Measurements from ENCODE around the gene ABCE1. TPM values are rescaled to one million over a fixed set of nuclear protein-coding genes. Genes with fewer than 3 reads are reported as not detected.

The ABCE1 gene
- total and polyA plus RNA-seq, 10 of the 15 experiments (the other 5 are each of a cell fraction or from before 2014, with no cell fraction given), result 75.9 to 172 (median 134) TPM

- ChIA-PET CTCF (interaction anchor here (0.9 kb wide), 1 partner anchor 71 kb away, joined by 3 read pairs; no protein-coding TSS in a partner anchor), SMC1A (ENCODE audit: uncharacterized antibody, unreplicated experiment) (interaction anchor here (0.9 to 3.2 kb wide), 5 partner anchors 9 to 145 kb away, joined by 3 to 15 read pairs (median 4); no protein-coding TSS in a partner anchor), RAD21 (ENCODE audit: unreplicated experiment) (no interaction called here), POLR2A (no interaction called here)
- Histone ChIP-seq H3K36me3 (ENCODE audit: control insufficient read depth in 2 of 2, insufficient read depth in 2 of 2, low read length in 1 of 2) (peaks cover 0 to 7% of the 10 kb centered on the region in 2 experiments; a peak in 2 of 4 replicates), H3K27ac (ENCODE audit: control insufficient read depth, insufficient read depth) (no peak overlapping the region), H3K4me2 (ENCODE audit: control insufficient read depth, insufficient read depth) (no peak overlapping the region), H3K9ac (ENCODE audit: control insufficient read depth, insufficient read depth, low read length) (no peak overlapping the region), H3K9me3 (replicated peaks; ENCODE audit: control insufficient read depth, insufficient read depth, low read length) (no peaks in the 10 kb centered on the region; the same call in 2 of the 3 replicates), H2AFZ (ENCODE audit: control insufficient read depth, low read depth, low read length) (no peak overlapping the region), H3K4me1 (ENCODE audit: control insufficient read depth, insufficient read depth, low read length) (0 out of 2 replicates have a peak, but pooled peaks cover 4% of the 10 kb centered on the region), H3K79me2 (ENCODE audit: control insufficient read depth, insufficient read depth, low read length) (no peaks in the 10 kb centered on the region), H3K4me3 (no peak overlapping the region), H3K27me3 (replicated peaks in 1 of 2; ENCODE audit: control insufficient read depth in 2 of 2, insufficient read depth in 2 of 2, low read length in 1 of 2) (no peaks in the 10 kb centered on the region), H4K20me1 (ENCODE audit: control insufficient read depth, insufficient read depth) (no peaks in the 10 kb centered on the region)
- FAIRE-seq, result no peak
- TF ChIP-seq ZNF217 (IDR thresholded peaks at IDR 0.05) (no peak), YY1 (IDR thresholded peaks at IDR 0.05; ENCODE audit: low read depth, low read length) (no peak), PRDM15 (CRISPR knock-in tag; IDR thresholded peaks at IDR 0.05) (no peak), CUX1 (IDR thresholded peaks at IDR 0.05; ENCODE audit: insufficient replicate concordance, low read depth, low read length) (no peak), CREM (IDR thresholded peaks at IDR 0.05; ENCODE audit: low read depth) (no peak), ZNF207 (IDR thresholded peaks at IDR 0.05; ENCODE audit: borderline replicate concordance) (no peak), SMAD5 (IDR thresholded peaks at IDR 0.05; ENCODE audit: low read depth) (no peak), ZBED1 (IDR thresholded peaks at IDR 0.05; ENCODE audit: borderline replicate concordance) (no peak), ZBTB4 (CRISPR knock-in tag; IDR thresholded peaks at IDR 0.05) (no peak), JUNB (IDR thresholded peaks at IDR 0.05) (no peak), RUNX3 (IDR thresholded peaks at IDR 0.05; ENCODE audit: low read length) (no peak)
- ATAC-seq, result no peak
- intact Hi-C loops (cut with micrococcal nuclease; ENCODE audit: unreplicated experiment), result loop anchor here (5.0 to 10.0 kb wide), 2 partner anchors 142 to 694 kb away; no protein-coding TSS in a partner anchor
- BruUV-seq (replicated peaks), result no TSS peak
- DNase-seq (ENCODE audit: low read depth, low spot score), result no peak
- in situ Hi-C loops (cut with MboI), result no loop called here
Observed at GRCh38 chr4:145048817-145049216, 49.3 kb upstream of the ABCE1 start.

Data from GM12878 (cell line).